ENCODE results near the gene SNX33. TPM values are rescaled to one million over a fixed set of nuclear protein-coding genes. Genes with fewer than 3 reads are reported as not detected.
"Not testable (repeated sequence)": the region's sequence is repeated elsewhere in the genome, so short reads cannot be mapped to it uniquely, and the experiment has no call there.

Gene SNX33
- total RNA-seq, 1 donor from 2014 or later = 0.22 TPM

- no peaks in the 10 kb centered on the region for H3K27me3 Mint-ChIP-seq
- POLR2A ChIA-PET = interaction anchor here (1.0 kb wide), 1 partner anchor 12 kb away, joined by 3 read pairs; no protein-coding TSS in a partner anchor
- no peaks in the 10 kb centered on the region for H3K36me3 Mint-ChIP-seq (ENCODE audit: low read depth)
- no peak overlapping the region for H3K4me3 Mint-ChIP-seq
- H3K4me1 Mint-ChIP-seq = peaks cover 16% of the 10 kb centered on the region
- H3K27ac Mint-ChIP-seq = no peak overlapping the region
- ATAC-seq (ENCODE audit: low read depth) = no peak
- no peak for TF ChIP-seq CTCF (IDR thresholded peaks at IDR 0.05)
- intact Hi-C loops (cut with micrococcal nuclease) = no loop called here
- no peaks in the 10 kb centered on the region for H3K9me3 Mint-ChIP-seq
- CTCF ChIA-PET = no interaction called here
- DNase-seq = no peak
Observed at GRCh38 chr15:75705854-75706681, 58.4 kb downstream of the SNX33 start.

GRCh38 chr15:75706682-75706954, 58.9 kb downstream of the SNX33 start:
- no peak overlapping the region for H3K27ac Mint-ChIP-seq
- ChIA-PET POLR2A (interaction anchor here (1.0 kb wide), 1 partner anchor 12 kb away, joined by 3 read pairs; no protein-coding TSS in a partner anchor), CTCF (no interaction called here)
- peaks cover 2% of the 10 kb centered on the region for H3K27me3 Mint-ChIP-seq
- intact Hi-C loops (cut with micrococcal nuclease) = no loop called here
- DNase-seq (no peak), ATAC-seq (ENCODE audit: low read depth) (no peak)
- H3K4me3 Mint-ChIP-seq = no peak overlapping the region
- no peaks in the 10 kb centered on the region for H3K36me3 Mint-ChIP-seq (ENCODE audit: low read depth)
- H3K9me3 Mint-ChIP-seq = no peaks in the 10 kb centered on the region
- TF ChIP-seq CTCF (IDR thresholded peaks at IDR 0.05) = no peak
- peaks cover 11% of the 10 kb centered on the region for H3K4me1 Mint-ChIP-seq

GRCh38 chr15:75709458-75709857, 61.7 kb downstream of the SNX33 start:
- DNase-seq; intact Hi-C loops (cut with micrococcal nuclease); CTCF ChIA-PET; POLR2A ChIA-PET; ATAC-seq (ENCODE audit: low read depth); H3K4me3 Mint-ChIP-seq; H3K36me3 Mint-ChIP-seq (ENCODE audit: low read depth); H3K9me3 Mint-ChIP-seq; H3K4me1 Mint-ChIP-seq; H3K27ac Mint-ChIP-seq: not testable (repeated sequence)
- peaks cover 15% of the 10 kb centered on the region for H3K27me3 Mint-ChIP-seq

DNA sequence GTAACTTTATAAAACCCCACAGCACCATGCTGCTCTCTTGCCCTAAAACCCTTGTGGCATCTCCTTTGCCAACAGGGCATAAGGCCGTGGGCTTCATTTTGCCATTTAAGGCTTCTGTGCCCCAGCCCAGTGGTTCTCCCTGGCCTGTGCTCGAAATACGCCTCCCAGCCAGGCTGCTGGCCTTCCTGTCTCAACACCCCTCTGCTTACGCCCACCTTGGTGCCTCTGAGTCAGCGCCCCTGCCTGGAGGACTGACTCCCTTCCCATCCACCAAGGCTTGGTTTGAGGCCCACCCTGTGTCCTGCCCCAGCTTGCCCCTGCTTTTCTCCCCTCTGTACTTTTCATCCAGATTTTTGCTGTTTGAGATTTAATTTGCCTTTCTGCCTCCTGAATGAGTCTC, 63.2 kb downstream of the SNX33 start:
- peaks cover 15% of the 10 kb centered on the region for H3K27me3 Mint-ChIP-seq
- DNase-seq; H3K27ac Mint-ChIP-seq; H3K9me3 Mint-ChIP-seq; POLR2A ChIA-PET; CTCF ChIA-PET; H3K36me3 Mint-ChIP-seq (ENCODE audit: low read depth); ATAC-seq (ENCODE audit: low read depth); H3K4me1 Mint-ChIP-seq; intact Hi-C loops (cut with micrococcal nuclease); H3K4me3 Mint-ChIP-seq: not testable (repeated sequence)

DNA sequence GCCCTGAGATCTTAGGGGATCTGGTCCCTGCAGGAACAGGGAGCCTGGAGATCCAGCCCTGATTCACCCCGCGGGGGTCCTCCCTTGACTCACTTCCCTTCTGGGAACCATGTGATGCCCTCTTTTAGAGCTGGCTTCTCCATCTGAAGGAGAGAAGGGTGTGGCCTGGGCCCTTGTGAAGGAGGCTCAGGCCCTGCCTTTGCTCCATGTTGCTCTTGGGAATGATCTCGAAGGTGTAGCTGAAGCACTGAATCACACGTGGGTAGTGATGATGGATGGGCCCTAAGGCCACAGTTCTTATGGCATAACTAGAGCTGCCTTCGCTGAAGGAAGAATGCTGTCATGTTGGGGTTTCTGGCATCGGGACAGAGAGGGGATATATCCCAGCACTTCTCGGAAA, 63.8 kb downstream of the SNX33 start:
- H3K4me1 Mint-ChIP-seq; DNase-seq; CTCF ChIA-PET; H3K4me3 Mint-ChIP-seq; intact Hi-C loops (cut with micrococcal nuclease); H3K27ac Mint-ChIP-seq; H3K9me3 Mint-ChIP-seq; POLR2A ChIA-PET; H3K36me3 Mint-ChIP-seq (ENCODE audit: low read depth); ATAC-seq (ENCODE audit: low read depth): not testable (repeated sequence)
- H3K27me3 Mint-ChIP-seq = peaks cover 15% of the 10 kb centered on the region

Other genes starting within 250 kb of the SNX33 start
- gene SIN3A, start 196.2 kb upstream of the SNX33 start, total RNA-seq = 113 and 122 TPM in 2 replicates
- 18.2 and 19.2 TPM in 2 replicates for gene PTPN9, start 68.6 kb upstream of the SNX33 start, total RNA-seq
- gene SNUPN, start 22.2 kb upstream of the SNX33 start, total RNA-seq = 20.5 and 20.8 TPM in 2 replicates
- gene IMP3, start 7.7 kb upstream of the SNX33 start, total RNA-seq = 65.6 and 72.6 TPM in 2 replicates
- not detected in 2 replicates for gene CSPG4, start 64.9 kb downstream of the SNX33 start, total RNA-seq
- gene UBE2Q2, start 195.5 kb downstream of the SNX33 start, total RNA-seq = 16.9 and 23.2 TPM in 2 replicates